ENCODE measurements around the gene BAD. TPM values are rescaled to one million over a fixed set of nuclear protein-coding genes. Genes with fewer than 3 reads are reported as not detected.

The BAD gene
- total and polyA plus RNA-seq, 2 of the 13 experiments (the other 11 are each of a cell fraction or from before 2014, with no cell fraction given): 17.9 to 28.5 TPM

DNA sequence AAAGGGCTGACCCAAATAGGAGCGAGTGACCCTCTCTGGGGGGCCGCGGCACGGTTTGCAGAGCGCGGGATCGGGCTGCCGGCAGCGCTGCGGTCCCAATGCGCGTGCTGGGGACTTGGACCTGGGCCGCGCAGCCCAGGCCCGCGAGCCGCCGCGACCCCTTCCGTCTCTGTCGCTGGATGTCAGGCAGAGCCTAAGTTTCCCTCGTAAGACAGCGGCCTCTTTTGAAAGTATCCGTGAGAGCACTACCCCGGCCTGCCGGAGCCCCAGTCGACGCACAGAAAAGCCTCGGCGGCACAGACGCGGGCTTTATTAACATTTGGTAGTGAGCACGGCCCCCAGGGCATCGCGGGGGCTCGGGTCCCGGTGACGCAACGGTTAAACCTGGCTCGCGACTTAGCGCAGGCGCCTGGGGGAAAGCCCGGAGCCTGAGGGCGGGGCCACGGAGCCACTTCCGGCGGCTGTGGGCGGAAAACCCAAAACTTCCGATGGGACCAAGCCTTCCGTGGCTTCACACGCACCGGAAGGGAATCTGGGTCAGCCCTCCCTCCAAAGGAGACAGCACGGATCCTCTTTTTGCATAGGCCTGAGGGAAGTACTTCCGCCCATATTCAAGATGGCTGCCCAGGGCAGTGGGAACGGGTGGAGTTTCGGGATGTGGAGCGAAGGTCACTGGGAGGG lies 14.8 kb downstream of the BAD start (continued):
- no peak for TF ChIP-seq PRMT3 (CRISPR knock-in tag; IDR thresholded peaks at IDR 0.05; ENCODE audit: borderline replicate concordance, low read depth)
- no peak for TF ChIP-seq ZFP62 (CRISPR knock-in tag; IDR thresholded peaks at IDR 0.05)
- no peak for TF ChIP-seq SYNCRIP (IDR thresholded peaks at IDR 0.05; ENCODE audit: insufficient read depth, low read depth, low read length)
- TF ChIP-seq, protein P1, sequence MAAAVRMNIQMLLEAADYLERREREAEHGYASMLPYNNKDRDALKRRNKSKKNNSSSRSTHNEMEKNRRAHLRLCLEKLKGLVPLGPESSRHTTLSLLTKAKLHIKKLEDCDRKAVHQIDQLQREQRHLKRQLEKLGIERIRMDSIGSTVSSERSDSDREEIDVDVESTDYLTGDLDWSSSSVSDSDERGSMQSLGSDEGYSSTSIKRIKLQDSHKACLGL (CRISPR knock-in tag; IDR thresholded peaks at IDR 0.05): no peak; the same call in 1 of the 2 replicates
- TF ChIP-seq ZNF335 (CRISPR knock-in tag; IDR thresholded peaks at IDR 0.05): peak; percentile 78; the same call in 1 of the 2 replicates
- TF ChIP-seq PLRG1 (conservative IDR thresholded peaks at IDR 0.05): no peak
- no peak for TF ChIP-seq SMARCE1 (IDR thresholded peaks at IDR 0.05; ENCODE audit: borderline replicate concordance)
- TF ChIP-seq JUN (CRISPR knock-in tag; IDR thresholded peaks at IDR 0.05): no peak
- TF ChIP-seq, protein P2, sequence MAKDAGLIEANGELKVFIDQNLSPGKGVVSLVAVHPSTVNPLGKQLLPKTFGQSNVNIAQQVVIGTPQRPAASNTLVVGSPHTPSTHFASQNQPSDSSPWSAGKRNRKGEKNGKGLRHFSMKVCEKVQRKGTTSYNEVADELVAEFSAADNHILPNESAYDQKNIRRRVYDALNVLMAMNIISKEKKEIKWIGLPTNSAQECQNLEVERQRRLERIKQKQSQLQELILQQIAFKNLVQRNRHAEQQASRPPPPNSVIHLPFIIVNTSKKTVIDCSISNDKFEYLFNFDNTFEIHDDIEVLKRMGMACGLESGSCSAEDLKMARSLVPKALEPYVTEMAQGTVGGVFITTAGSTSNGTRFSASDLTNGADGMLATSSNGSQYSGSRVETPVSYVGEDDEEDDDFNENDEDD (CRISPR knock-in tag; IDR thresholded peaks at IDR 0.05; ENCODE audit: borderline replicate concordance): no peak
- no peak for TF ChIP-seq ZBTB20 (CRISPR knock-in tag; IDR thresholded peaks at IDR 0.05; ENCODE audit: borderline replicate concordance, low read depth)
- peak; percentile 71; the same call in 1 of the 2 replicates for TF ChIP-seq ZNF670 (CRISPR knock-in tag; IDR thresholded peaks at IDR 0.05; ENCODE audit: borderline replicate concordance)
- TF ChIP-seq, protein P3, sequence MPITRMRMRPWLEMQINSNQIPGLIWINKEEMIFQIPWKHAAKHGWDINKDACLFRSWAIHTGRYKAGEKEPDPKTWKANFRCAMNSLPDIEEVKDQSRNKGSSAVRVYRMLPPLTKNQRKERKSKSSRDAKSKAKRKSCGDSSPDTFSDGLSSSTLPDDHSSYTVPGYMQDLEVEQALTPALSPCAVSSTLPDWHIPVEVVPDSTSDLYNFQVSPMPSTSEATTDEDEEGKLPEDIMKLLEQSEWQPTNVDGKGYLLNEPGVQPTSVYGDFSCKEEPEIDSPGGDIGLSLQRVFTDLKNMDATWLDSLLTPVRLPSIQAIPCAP (CRISPR knock-in tag; IDR thresholded peaks at IDR 0.05; ENCODE audit: low read depth): no peak
- TF ChIP-seq, protein P4, sequence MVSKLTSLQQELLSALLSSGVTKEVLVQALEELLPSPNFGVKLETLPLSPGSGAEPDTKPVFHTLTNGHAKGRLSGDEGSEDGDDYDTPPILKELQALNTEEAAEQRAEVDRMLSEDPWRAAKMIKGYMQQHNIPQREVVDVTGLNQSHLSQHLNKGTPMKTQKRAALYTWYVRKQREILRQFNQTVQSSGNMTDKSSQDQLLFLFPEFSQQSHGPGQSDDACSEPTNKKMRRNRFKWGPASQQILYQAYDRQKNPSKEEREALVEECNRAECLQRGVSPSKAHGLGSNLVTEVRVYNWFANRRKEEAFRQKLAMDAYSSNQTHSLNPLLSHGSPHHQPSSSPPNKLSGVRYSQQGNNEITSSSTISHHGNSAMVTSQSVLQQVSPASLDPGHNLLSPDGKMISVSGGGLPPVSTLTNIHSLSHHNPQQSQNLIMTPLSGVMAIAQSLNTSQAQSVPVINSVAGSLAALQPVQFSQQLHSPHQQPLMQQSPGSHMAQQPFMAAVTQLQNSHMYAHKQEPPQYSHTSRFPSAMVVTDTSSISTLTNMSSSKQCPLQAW (CRISPR knock-in tag; IDR thresholded peaks at IDR 0.05): peak; percentile 94
- TF ChIP-seq, protein P5, sequence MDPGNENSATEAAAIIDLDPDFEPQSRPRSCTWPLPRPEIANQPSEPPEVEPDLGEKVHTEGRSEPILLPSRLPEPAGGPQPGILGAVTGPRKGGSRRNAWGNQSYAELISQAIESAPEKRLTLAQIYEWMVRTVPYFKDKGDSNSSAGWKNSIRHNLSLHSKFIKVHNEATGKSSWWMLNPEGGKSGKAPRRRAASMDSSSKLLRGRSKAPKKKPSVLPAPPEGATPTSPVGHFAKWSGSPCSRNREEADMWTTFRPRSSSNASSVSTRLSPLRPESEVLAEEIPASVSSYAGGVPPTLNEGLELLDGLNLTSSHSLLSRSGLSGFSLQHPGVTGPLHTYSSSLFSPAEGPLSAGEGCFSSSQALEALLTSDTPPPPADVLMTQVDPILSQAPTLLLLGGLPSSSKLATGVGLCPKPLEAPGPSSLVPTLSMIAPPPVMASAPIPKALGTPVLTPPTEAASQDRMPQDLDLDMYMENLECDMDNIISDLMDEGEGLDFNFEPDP (CRISPR knock-in tag; conservative IDR thresholded peaks at IDR 0.05): no peak
- no peak for TF ChIP-seq HDAC6 (IDR thresholded peaks at IDR 0.05; ENCODE audit: low read depth, low read length)
- no peak for TF ChIP-seq ZNF7 (CRISPR knock-in tag; IDR thresholded peaks at IDR 0.05)
- no peak for TF ChIP-seq ZNF136 (CRISPR knock-in tag; IDR thresholded peaks at IDR 0.05; ENCODE audit: low read depth)
- TF ChIP-seq, protein P6, sequence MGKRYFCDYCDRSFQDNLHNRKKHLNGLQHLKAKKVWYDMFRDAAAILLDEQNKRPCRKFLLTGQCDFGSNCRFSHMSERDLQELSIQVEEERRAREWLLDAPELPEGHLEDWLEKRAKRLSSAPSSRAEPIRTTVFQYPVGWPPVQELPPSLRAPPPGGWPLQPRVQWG (CRISPR knock-in tag; IDR thresholded peaks at IDR 0.05; ENCODE audit: borderline replicate concordance, low read depth): no peak
- peak; percentile 88 for TF ChIP-seq ZC3H13 (CRISPR knock-in tag; IDR thresholded peaks at IDR 0.05)
- 0 out of 2 replicates have a peak, but pooled peaks have one; percentile 40 for TF ChIP-seq MIXL1 (CRISPR knock-in tag; IDR thresholded peaks at IDR 0.05)
- TF ChIP-seq, protein P7, sequence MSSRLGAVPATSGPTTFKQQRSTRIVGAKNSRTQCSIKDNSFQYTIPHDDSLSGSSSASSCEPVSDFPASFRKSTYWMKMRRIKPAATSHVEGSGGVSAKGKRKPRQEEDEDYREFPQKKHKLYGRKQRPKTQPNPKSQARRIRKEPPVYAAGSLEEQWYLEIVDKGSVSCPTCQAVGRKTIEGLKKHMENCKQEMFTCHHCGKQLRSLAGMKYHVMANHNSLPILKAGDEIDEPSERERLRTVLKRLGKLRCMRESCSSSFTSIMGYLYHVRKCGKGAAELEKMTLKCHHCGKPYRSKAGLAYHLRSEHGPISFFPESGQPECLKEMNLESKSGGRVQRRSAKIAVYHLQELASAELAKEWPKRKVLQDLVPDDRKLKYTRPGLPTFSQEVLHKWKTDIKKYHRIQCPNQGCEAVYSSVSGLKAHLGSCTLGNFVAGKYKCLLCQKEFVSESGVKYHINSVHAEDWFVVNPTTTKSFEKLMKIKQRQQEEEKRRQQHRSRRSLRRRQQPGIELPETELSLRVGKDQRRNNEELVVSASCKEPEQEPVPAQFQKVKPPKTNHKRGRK (CRISPR knock-in tag; IDR thresholded peaks at IDR 0.05): no peak
- no peak; the same call in 1 of the 2 replicates for TF ChIP-seq GFI1 (CRISPR knock-in tag; IDR thresholded peaks at IDR 0.05; ENCODE audit: borderline replicate concordance)
- no peak for TF ChIP-seq ARNTL (CRISPR knock-in tag; IDR thresholded peaks at IDR 0.05)
